ENCODE results near the gene MTCH1.

GRCh38 chr6:37013516-37014491 is 27.8 kb upstream of the MTCH1 start:
- TF ChIP-seq CTCF (IDR thresholded peaks at IDR 0.05), result no peak
- TF ChIP-seq EZH2 (IDR thresholded peaks at IDR 0.05; ENCODE audit: borderline replicate concordance, insufficient read depth, low read depth, low read length, poor library complexity, severe bottlenecking), result no peak
